ENCODE data around the gene PLEKHA1. TPM values are rescaled to one million over a fixed set of nuclear protein-coding genes. Genes with fewer than 3 reads are reported as not detected.

Gene PLEKHA1
- total and polyA plus RNA-seq, 2 experiments from 2014 or later, result 25.8 to 36.6 TPM

- TF ChIP-seq CTCF (conservative IDR thresholded peaks at IDR 0.05; ENCODE audit: low read depth in 2 of 2) (no peak), CREB1 (CRISPR knock-in tag; IDR thresholded peaks at IDR 0.05; ENCODE audit: low read depth) (no peak), NANOG (IDR thresholded peaks at IDR 0.05; ENCODE audit: borderline replicate concordance) (no peak), EZH2phosphoT487 (IDR thresholded peaks at IDR 0.05; ENCODE audit: unreplicated experiment) (no peak), ETS1 (IDR thresholded peaks at IDR 0.05) (no peak), ZNF114 (CRISPR knock-in tag; IDR thresholded peaks at IDR 0.05) (no peak), POLR2AphosphoS5 (IDR thresholded peaks at IDR 0.05; ENCODE audit: low read depth) (no peak), EZH2 (IDR thresholded peaks at IDR 0.05; ENCODE audit: low read depth, unreplicated experiment) (no peak), ZNF331 (CRISPR knock-in tag; IDR thresholded peaks at IDR 0.05; ENCODE audit: low read depth) (no peak), STAT1 (IDR thresholded peaks at IDR 0.05; ENCODE audit: unreplicated experiment) (no peak), JUNB (IDR thresholded peaks at IDR 0.05; ENCODE audit: unreplicated experiment) (no peak), REST (IDR thresholded peaks at IDR 0.05; ENCODE audit: unreplicated experiment) (no peak)
- TF ChIP-seq, protein P1, sequence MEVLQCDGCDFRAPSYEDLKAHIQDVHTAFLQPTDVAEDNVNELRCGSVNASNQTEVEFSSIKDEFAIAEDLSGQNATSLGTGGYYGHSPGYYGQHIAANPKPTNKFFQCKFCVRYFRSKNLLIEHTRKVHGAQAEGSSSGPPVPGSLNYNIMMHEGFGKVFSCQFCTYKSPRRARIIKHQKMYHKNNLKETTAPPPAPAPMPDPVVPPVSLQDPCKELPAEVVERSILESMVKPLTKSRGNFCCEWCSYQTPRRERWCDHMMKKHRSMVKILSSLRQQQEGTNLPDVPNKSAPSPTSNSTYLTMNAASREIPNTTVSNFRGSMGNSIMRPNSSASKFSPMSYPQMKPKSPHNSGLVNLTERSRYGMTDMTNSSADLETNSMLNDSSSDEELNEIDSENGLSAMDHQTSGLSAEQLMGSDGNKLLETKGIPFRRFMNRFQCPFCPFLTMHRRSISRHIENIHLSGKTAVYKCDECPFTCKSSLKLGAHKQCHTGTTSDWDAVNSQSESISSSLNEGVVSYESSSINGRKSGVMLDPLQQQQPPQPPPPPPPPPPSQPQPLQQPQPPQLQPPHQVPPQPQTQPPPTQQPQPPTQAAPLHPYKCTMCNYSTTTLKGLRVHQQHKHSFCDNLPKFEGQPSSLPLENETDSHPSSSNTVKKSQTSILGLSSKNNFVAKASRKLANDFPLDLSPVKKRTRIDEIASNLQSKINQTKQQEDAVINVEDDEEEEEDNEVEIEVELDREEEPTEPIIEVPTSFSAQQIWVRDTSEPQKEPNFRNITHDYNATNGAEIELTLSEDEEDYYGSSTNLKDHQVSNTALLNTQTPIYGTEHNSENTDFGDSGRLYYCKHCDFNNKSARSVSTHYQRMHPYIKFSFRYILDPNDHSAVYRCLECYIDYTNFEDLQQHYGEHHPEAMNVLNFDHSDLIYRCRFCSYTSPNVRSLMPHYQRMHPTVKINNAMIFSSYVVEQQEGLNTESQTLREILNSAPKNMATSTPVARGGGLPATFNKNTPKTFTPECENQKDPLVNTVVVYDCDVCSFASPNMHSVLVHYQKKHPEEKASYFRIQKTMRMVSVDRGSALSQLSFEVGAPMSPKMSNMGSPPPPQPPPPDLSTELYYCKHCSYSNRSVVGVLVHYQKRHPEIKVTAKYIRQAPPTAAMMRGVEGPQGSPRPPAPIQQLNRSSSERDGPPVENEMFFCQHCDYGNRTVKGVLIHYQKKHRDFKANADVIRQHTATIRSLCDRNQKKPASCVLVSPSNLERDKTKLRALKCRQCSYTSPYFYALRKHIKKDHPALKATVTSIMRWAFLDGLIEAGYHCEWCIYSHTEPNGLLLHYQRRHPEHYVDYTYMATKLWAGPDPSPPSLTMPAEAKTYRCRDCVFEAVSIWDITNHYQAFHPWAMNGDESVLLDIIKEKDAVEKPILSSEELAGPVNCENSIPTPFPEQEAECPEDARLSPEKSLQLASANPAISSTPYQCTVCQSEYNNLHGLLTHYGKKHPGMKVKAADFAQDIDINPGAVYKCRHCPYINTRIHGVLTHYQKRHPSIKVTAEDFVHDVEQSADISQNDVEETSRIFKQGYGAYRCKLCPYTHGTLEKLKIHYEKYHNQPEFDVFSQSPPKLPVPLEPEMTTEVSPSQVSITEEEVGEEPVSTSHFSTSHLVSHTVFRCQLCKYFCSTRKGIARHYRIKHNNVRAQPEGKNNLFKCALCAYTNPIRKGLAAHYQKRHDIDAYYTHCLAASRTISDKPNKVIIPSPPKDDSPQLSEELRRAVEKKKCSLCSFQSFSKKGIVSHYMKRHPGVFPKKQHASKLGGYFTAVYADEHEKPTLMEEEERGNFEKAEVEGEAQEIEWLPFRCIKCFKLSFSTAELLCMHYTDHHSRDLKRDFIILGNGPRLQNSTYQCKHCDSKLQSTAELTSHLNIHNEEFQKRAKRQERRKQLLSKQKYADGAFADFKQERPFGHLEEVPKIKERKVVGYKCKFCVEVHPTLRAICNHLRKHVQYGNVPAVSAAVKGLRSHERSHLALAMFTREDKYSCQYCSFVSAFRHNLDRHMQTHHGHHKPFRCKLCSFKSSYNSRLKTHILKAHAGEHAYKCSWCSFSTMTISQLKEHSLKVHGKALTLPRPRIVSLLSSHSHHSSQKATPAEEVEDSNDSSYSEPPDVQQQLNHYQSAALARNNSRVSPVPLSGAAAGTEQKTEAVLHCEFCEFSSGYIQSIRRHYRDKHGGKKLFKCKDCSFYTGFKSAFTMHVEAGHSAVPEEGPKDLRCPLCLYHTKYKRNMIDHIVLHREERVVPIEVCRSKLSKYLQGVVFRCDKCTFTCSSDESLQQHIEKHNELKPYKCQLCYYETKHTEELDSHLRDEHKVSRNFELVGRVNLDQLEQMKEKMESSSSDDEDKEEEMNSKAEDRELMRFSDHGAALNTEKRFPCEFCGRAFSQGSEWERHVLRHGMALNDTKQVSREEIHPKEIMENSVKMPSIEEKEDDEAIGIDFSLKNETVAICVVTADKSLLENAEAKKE (CRISPR knock-in tag; IDR thresholded peaks at IDR 0.05), result no peak
These were observed 76.0 kb downstream of the PLEKHA1 start for GRCh38 chr10:122450353-122450990.

More at GRCh38 chr10:122450353-122450990, 76.0 kb downstream of the PLEKHA1 start:
- Histone ChIP-seq H3K27ac (ENCODE audit: low read depth) (no peak overlapping the region), H4K20me1 (replicated peaks; ENCODE audit: insufficient read depth) (no peaks in the 10 kb centered on the region), H3F3A (replicated peaks; ENCODE audit: low read depth) (no peaks in the 10 kb centered on the region), H3K9me2 (ENCODE audit: insufficient read depth) (no peaks in the 10 kb centered on the region), H3K79me2 (replicated peaks; ENCODE audit: insufficient read depth) (no peaks in the 10 kb centered on the region), H3K4me1 (ENCODE audit: insufficient read depth) (peaks cover 4% of the 10 kb centered on the region; the same call in 1 of the 2 replicates), H3K36me3 (ENCODE audit: insufficient read depth) (no peaks in the 10 kb centered on the region; the same call in 1 of the 2 replicates), H3K27me3 (ENCODE audit: insufficient read depth) (no peaks in the 10 kb centered on the region), H2AFZ (peak overlapping the region; percentile 59), H3K4me3 (no peak overlapping the region), H3K4me2 (no peak overlapping the region)
- no peaks in the 10 kb centered on the region for H3K27me3 Mint-ChIP-seq (ENCODE audit: insufficient read depth, low read depth, poor library complexity)
- no peak overlapping the region for H3K27ac Mint-ChIP-seq
- no peak overlapping the region for H3K4me3 Mint-ChIP-seq
- no peaks in the 10 kb centered on the region; the same call in 2 of the 3 replicates for H3K4me1 Mint-ChIP-seq
- DNase-seq (ENCODE audit: low spot score), result no peak
- ATAC-seq, result no peak
- peaks cover 13% of the 10 kb centered on the region; the same call in 2 of the 3 replicates for H3K9me3 Mint-ChIP-seq
- H3K36me3 Mint-ChIP-seq (ENCODE audit: low read depth), result peaks cover 7% of the 10 kb centered on the region
